ENCODE results near the gene CCDC88C. TPM values are rescaled to one million over a fixed set of nuclear protein-coding genes. Genes with fewer than 3 reads are reported as not detected.

Gene CCDC88C
- total RNA-seq, 2 experiments from 2014 or later = 206 to 209 TPM

- ATAC-seq (ENCODE audit: low read depth) = no peak
Measured at GRCh38 chr14:91378930-91379578, 38.6 kb downstream of the CCDC88C start.

GRCh38 chr14:91377700-91378652, 39.6 kb downstream of the CCDC88C start:
- no peaks in the 10 kb centered on the region for H3K27me3 Mint-ChIP-seq
- no peak for DNase-seq
- peak overlapping the region; percentile 19 for H3K4me3 Mint-ChIP-seq
- peaks cover 19% of the 10 kb centered on the region for H3K36me3 Mint-ChIP-seq
- peaks cover 87% of the 10 kb centered on the region for H3K4me1 Mint-ChIP-seq
- H3K27ac Mint-ChIP-seq = peak overlapping the region; percentile 78
- POLR2A ChIA-PET = interaction anchor here (0.5 to 8.6 kb wide), 6 partner anchors 11 to 45 kb away, joined by 3 to 81 read pairs (median 4); partner anchors contain the start of gene CCDC88C
- no peak for ATAC-seq (ENCODE audit: low read depth)
- H3K9me3 Mint-ChIP-seq = no peaks in the 10 kb centered on the region

More at GRCh38 chr14:91378930-91379578, 38.6 kb downstream of the CCDC88C start:
- Mint-ChIP-seq H3K4me1 (peaks cover 86% of the 10 kb centered on the region), H3K27ac (peak overlapping the region; percentile 35), H3K27me3 (no peaks in the 10 kb centered on the region), H3K4me3 (no peak overlapping the region), H3K9me3 (no peaks in the 10 kb centered on the region), H3K36me3 (peaks cover 19% of the 10 kb centered on the region)
- POLR2A ChIA-PET = interaction anchor here (0.8 to 8.6 kb wide), 3 partner anchors 9 to 37 kb away, joined by 4 to 81 read pairs (median 4); partner anchors contain the start of gene CCDC88C
- DNase-seq = no peak

GRCh38 chr14:91376547-91377477, 40.8 kb downstream of the CCDC88C start:
- H3K4me1 Mint-ChIP-seq = peaks cover 86% of the 10 kb centered on the region
- H3K4me3 Mint-ChIP-seq = peak overlapping the region; percentile 51
- DNase-seq = no peak
- no peaks in the 10 kb centered on the region for H3K27me3 Mint-ChIP-seq
- peaks cover 14% of the 10 kb centered on the region for H3K36me3 Mint-ChIP-seq
- no peaks in the 10 kb centered on the region for H3K9me3 Mint-ChIP-seq
- H3K27ac Mint-ChIP-seq = peak overlapping the region; percentile 90
- ATAC-seq (ENCODE audit: low read depth) = no peak
- POLR2A ChIA-PET = interaction anchor here (0.5 to 8.6 kb wide), 7 partner anchors 10 to 39 kb away, joined by 3 to 81 read pairs (median 4); partner anchors contain the start of gene CCDC88C

GRCh38 chr14:91375720-91376452, 41.7 kb downstream of the CCDC88C start:
- ATAC-seq (ENCODE audit: low read depth) (no peak), DNase-seq (no peak)
- peaks cover 11% of the 10 kb centered on the region for H3K36me3 Mint-ChIP-seq
- no peaks in the 10 kb centered on the region for H3K9me3 Mint-ChIP-seq
- H3K27me3 Mint-ChIP-seq = no peaks in the 10 kb centered on the region
- H3K4me3 Mint-ChIP-seq = peak overlapping the region; percentile 80
- H3K4me1 Mint-ChIP-seq = peaks cover 84% of the 10 kb centered on the region
- H3K27ac Mint-ChIP-seq = peak overlapping the region; percentile 90
- POLR2A ChIA-PET = interaction anchor here (1.2 to 8.6 kb wide), 8 partner anchors 11 to 52 kb away, joined by 3 to 81 read pairs (median 20); partner anchors contain the start of gene CCDC88C

- POLR2A ChIA-PET = interaction anchor here (0.9 to 8.6 kb wide), 11 partner anchors 12 to 51 kb away, joined by 3 to 81 read pairs (median 8); partner anchors contain the start of gene CCDC88C
- peaks cover 85% of the 10 kb centered on the region for H3K4me1 Mint-ChIP-seq
- H3K27me3 Mint-ChIP-seq = no peaks in the 10 kb centered on the region
- no peaks in the 10 kb centered on the region for H3K9me3 Mint-ChIP-seq
- peaks cover 11% of the 10 kb centered on the region for H3K36me3 Mint-ChIP-seq
- peak overlapping the region; percentile 90 for H3K27ac Mint-ChIP-seq
- DNase-seq = peak; percentile 64
- H3K4me3 Mint-ChIP-seq = peak overlapping the region; percentile 80
- ATAC-seq (ENCODE audit: low read depth) = peak; percentile 21
Measured at GRCh38 chr14:91374879-91375702, 42.5 kb downstream of the CCDC88C start.

- H3K9me3 Mint-ChIP-seq = no peaks in the 10 kb centered on the region
- H3K4me1 Mint-ChIP-seq = peaks cover 85% of the 10 kb centered on the region
- POLR2A ChIA-PET = interaction anchor here (0.5 to 8.6 kb wide), 14 partner anchors 13 to 181 kb away, joined by 3 to 81 read pairs (median 8); partner anchors contain the start of gene CCDC88C
- ATAC-seq (ENCODE audit: low read depth) = no peak
- H3K4me3 Mint-ChIP-seq = peak overlapping the region; percentile 80
- H3K36me3 Mint-ChIP-seq = peaks cover 10% of the 10 kb centered on the region
- no peak for DNase-seq
- H3K27me3 Mint-ChIP-seq = no peaks in the 10 kb centered on the region
- peak overlapping the region; percentile 90 for H3K27ac Mint-ChIP-seq
Measured at GRCh38 chr14:91374287-91374878, 43.2 kb downstream of the CCDC88C start.

GRCh38 chr14:91373591-91374254, 43.9 kb downstream of the CCDC88C start:
- H3K27me3 Mint-ChIP-seq = no peaks in the 10 kb centered on the region
- POLR2A ChIA-PET = interaction anchor here (0.5 to 8.6 kb wide), 15 partner anchors 9 to 180 kb away, joined by 3 to 81 read pairs (median 8); partner anchors contain the start of gene CCDC88C
- H3K36me3 Mint-ChIP-seq = peaks cover 6% of the 10 kb centered on the region
- H3K4me1 Mint-ChIP-seq = peaks cover 85% of the 10 kb centered on the region
- H3K4me3 Mint-ChIP-seq = peak overlapping the region; percentile 80
- ATAC-seq (ENCODE audit: low read depth) (peak; percentile 49), DNase-seq (no peak)
- H3K27ac Mint-ChIP-seq = peak overlapping the region; percentile 90
- no peaks in the 10 kb centered on the region for H3K9me3 Mint-ChIP-seq

GRCh38 chr14:91372671-91373495, 44.7 kb downstream of the CCDC88C start:
- DNase-seq (peak; percentile 64), ATAC-seq (ENCODE audit: low read depth) (peak; percentile 51)
- no peaks in the 10 kb centered on the region for H3K27me3 Mint-ChIP-seq
- H3K4me3 Mint-ChIP-seq = peak overlapping the region; percentile 80
- peaks cover 87% of the 10 kb centered on the region for H3K4me1 Mint-ChIP-seq
- POLR2A ChIA-PET = interaction anchor here (0.7 to 8.6 kb wide), 14 partner anchors 8 to 169 kb away, joined by 3 to 81 read pairs (median 8); partner anchors contain the start of gene CCDC88C
- no peaks in the 10 kb centered on the region for H3K9me3 Mint-ChIP-seq
- H3K27ac Mint-ChIP-seq = peak overlapping the region; percentile 90
- H3K36me3 Mint-ChIP-seq = peaks cover 5% of the 10 kb centered on the region

- Mint-ChIP-seq H3K4me1 (peaks cover 88% of the 10 kb centered on the region), H3K9me3 (no peaks in the 10 kb centered on the region), H3K27me3 (no peaks in the 10 kb centered on the region), H3K36me3 (peaks cover 4% of the 10 kb centered on the region), H3K4me3 (peak overlapping the region; percentile 80), H3K27ac (peak overlapping the region; percentile 90)
- ATAC-seq (ENCODE audit: low read depth) (no peak), DNase-seq (no peak)
- POLR2A ChIA-PET = interaction anchor here (1.1 to 8.6 kb wide), 7 partner anchors 13 to 54 kb away, joined by 3 to 81 read pairs (median 10); partner anchors contain the start of gene CCDC88C
Measured at GRCh38 chr14:91371990-91372375, 45.6 kb downstream of the CCDC88C start.

Measured in activated naive CD8-positive, alpha-beta T cell treated with anti-CD3 and anti-CD28 coated beads, Interleukin-2, amount 10 ng/mL, durations not matched to agents 7 days and 5 days (primary cell).